ENCODE data around the gene DNAAF5. TPM values are rescaled to one million over a fixed set of nuclear protein-coding genes. Genes with fewer than 3 reads are reported as not detected.
A peak's percentile ranks its signal among the peaks of the same experiment; 100 is the strongest.

Gene DNAAF5
- total and polyA plus RNA-seq, 9 of the 15 experiments (the other 6 are each of a cell fraction or from before 2014, with no cell fraction given) = 3.1 to 69.7 (median 19.1) TPM

GRCh38 chr7:698515-699475 is 27.7 kb upstream of the DNAAF5 start (continued):
- peak; percentile 47; the same call in 1 of the 2 replicates for TF ChIP-seq CXXC5 (CRISPR knock-in tag; IDR thresholded peaks at IDR 0.05)
- peak; percentile 24 for TF ChIP-seq TAF9B (IDR thresholded peaks at IDR 0.05; ENCODE audit: partially characterized antibody)
- TF ChIP-seq ZBTB8A (IDR thresholded peaks at IDR 0.05; ENCODE audit: partially characterized antibody) = no peak
- TF ChIP-seq NR2C1 (IDR thresholded peaks at IDR 0.05) = peak; percentile 72
- peak; percentile 59 for TF ChIP-seq NR2C1 (tag; IDR thresholded peaks at IDR 0.05)
- peak; percentile 75 for TF ChIP-seq L3MBTL2 (IDR thresholded peaks at IDR 0.05)
- peak; percentile 69; the same call in 1 of the 2 replicates for TF ChIP-seq CBFB (CRISPR knock-in tag; IDR thresholded peaks at IDR 0.05)
- TF ChIP-seq BHLHE40 (IDR thresholded peaks at IDR 0.05; ENCODE audit: low read length) = peak; percentile 64
- TF ChIP-seq, protein P1, sequence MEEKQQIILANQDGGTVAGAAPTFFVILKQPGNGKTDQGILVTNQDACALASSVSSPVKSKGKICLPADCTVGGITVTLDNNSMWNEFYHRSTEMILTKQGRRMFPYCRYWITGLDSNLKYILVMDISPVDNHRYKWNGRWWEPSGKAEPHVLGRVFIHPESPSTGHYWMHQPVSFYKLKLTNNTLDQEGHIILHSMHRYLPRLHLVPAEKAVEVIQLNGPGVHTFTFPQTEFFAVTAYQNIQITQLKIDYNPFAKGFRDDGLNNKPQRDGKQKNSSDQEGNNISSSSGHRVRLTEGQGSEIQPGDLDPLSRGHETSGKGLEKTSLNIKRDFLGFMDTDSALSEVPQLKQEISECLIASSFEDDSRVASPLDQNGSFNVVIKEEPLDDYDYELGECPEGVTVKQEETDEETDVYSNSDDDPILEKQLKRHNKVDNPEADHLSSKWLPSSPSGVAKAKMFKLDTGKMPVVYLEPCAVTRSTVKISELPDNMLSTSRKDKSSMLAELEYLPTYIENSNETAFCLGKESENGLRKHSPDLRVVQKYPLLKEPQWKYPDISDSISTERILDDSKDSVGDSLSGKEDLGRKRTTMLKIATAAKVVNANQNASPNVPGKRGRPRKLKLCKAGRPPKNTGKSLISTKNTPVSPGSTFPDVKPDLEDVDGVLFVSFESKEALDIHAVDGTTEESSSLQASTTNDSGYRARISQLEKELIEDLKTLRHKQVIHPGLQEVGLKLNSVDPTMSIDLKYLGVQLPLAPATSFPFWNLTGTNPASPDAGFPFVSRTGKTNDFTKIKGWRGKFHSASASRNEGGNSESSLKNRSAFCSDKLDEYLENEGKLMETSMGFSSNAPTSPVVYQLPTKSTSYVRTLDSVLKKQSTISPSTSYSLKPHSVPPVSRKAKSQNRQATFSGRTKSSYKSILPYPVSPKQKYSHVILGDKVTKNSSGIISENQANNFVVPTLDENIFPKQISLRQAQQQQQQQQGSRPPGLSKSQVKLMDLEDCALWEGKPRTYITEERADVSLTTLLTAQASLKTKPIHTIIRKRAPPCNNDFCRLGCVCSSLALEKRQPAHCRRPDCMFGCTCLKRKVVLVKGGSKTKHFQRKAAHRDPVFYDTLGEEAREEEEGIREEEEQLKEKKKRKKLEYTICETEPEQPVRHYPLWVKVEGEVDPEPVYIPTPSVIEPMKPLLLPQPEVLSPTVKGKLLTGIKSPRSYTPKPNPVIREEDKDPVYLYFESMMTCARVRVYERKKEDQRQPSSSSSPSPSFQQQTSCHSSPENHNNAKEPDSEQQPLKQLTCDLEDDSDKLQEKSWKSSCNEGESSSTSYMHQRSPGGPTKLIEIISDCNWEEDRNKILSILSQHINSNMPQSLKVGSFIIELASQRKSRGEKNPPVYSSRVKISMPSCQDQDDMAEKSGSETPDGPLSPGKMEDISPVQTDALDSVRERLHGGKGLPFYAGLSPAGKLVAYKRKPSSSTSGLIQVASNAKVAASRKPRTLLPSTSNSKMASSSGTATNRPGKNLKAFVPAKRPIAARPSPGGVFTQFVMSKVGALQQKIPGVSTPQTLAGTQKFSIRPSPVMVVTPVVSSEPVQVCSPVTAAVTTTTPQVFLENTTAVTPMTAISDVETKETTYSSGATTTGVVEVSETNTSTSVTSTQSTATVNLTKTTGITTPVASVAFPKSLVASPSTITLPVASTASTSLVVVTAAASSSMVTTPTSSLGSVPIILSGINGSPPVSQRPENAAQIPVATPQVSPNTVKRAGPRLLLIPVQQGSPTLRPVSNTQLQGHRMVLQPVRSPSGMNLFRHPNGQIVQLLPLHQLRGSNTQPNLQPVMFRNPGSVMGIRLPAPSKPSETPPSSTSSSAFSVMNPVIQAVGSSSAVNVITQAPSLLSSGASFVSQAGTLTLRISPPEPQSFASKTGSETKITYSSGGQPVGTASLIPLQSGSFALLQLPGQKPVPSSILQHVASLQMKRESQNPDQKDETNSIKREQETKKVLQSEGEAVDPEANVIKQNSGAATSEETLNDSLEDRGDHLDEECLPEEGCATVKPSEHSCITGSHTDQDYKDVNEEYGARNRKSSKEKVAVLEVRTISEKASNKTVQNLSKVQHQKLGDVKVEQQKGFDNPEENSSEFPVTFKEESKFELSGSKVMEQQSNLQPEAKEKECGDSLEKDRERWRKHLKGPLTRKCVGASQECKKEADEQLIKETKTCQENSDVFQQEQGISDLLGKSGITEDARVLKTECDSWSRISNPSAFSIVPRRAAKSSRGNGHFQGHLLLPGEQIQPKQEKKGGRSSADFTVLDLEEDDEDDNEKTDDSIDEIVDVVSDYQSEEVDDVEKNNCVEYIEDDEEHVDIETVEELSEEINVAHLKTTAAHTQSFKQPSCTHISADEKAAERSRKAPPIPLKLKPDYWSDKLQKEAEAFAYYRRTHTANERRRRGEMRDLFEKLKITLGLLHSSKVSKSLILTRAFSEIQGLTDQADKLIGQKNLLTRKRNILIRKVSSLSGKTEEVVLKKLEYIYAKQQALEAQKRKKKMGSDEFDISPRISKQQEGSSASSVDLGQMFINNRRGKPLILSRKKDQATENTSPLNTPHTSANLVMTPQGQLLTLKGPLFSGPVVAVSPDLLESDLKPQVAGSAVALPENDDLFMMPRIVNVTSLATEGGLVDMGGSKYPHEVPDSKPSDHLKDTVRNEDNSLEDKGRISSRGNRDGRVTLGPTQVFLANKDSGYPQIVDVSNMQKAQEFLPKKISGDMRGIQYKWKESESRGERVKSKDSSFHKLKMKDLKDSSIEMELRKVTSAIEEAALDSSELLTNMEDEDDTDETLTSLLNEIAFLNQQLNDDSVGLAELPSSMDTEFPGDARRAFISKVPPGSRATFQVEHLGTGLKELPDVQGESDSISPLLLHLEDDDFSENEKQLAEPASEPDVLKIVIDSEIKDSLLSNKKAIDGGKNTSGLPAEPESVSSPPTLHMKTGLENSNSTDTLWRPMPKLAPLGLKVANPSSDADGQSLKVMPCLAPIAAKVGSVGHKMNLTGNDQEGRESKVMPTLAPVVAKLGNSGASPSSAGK (IDR thresholded peaks at IDR 0.05) = peak; percentile 48; the same call in 1 of the 2 replicates
- peak; percentile 39; the same call in 1 of the 2 replicates for TF ChIP-seq EP300 (IDR thresholded peaks at IDR 0.05; ENCODE audit: low read length)
- TF ChIP-seq, protein P2, sequence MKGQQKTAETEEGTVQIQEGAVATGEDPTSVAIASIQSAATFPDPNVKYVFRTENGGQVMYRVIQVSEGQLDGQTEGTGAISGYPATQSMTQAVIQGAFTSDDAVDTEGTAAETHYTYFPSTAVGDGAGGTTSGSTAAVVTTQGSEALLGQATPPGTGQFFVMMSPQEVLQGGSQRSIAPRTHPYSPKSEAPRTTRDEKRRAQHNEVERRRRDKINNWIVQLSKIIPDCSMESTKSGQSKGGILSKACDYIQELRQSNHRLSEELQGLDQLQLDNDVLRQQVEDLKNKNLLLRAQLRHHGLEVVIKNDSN (CRISPR knock-in tag; IDR thresholded peaks at IDR 0.05) = peak; percentile 75
- TF ChIP-seq KDM1A (IDR thresholded peaks at IDR 0.05) = peak in 1 of 2 experiments; percentile 71; a peak in 1 of 4 replicates

Measured in K562 (cell line).